GM23338 (cell line): Measurements from ENCODE around the gene IL22RA2. TPM values are rescaled to one million over a fixed set of nuclear protein-coding genes. Genes with fewer than 3 reads are reported as not detected.

Source experiments
- ATAC-seq: fragments of 200-7000 bp; cut with Tn5 transposase; 3 replicates; pipeline ENCODE4 v1.9.1; 2020
- DNase-seq: peaks from one replicate; pipeline ENCODE4 v3.0.0-alpha.2; 2015; ENCODE audit warnings: low spot score
- H2AFZ ChIP-seq: fragments of 200-600 bp; sonication (generic); 2 replicates; pipeline ENCODE4 v1.8.0; 2016; ENCODE audit warnings: antibody characterized with exemption, mild to moderate bottlenecking, moderate library complexity
- H3F3A ChIP-seq: fragments of 200-600 bp; sonication (generic); replicated peaks from 2 replicates; pipeline ENCODE4 v1.8.0; 2017; ENCODE audit warnings: antibody characterized with exemption, mixed run types, low read depth
- H3K27ac ChIP-seq: fragments of 200-600 bp; sonication (generic); 2 replicates; pipeline ENCODE4 v1.6.1; 2016; ENCODE audit warnings: low read depth
- H3K27me3 ChIP-seq: fragments of 200-600 bp; sonication (generic); 2 replicates; pipeline ENCODE4 v1.8.0; 2016; ENCODE audit warnings: mild to moderate bottlenecking, mixed run types, moderate library complexity; ENCODE audit not compliant: insufficient read depth
- H3K36me3 ChIP-seq: fragments of 200-600 bp; sonication (generic); 2 replicates; pipeline ENCODE4 v1.8.0; 2016; ENCODE audit warnings: mild to moderate bottlenecking; ENCODE audit not compliant: insufficient read depth
- H3K4me1 ChIP-seq: fragments of 200-600 bp; sonication (generic); 2 replicates; pipeline ENCODE4 v1.8.0; 2016; ENCODE audit warnings: mild to moderate bottlenecking, moderate library complexity; ENCODE audit not compliant: insufficient read depth
- H3K4me2 ChIP-seq: fragments of 200-600 bp; sonication (generic); 2 replicates; pipeline ENCODE4 v1.7.1; 2017; ENCODE audit warnings: mixed run types
- H3K4me3 ChIP-seq: fragments of 200-600 bp; sonication (generic); 2 replicates; pipeline ENCODE4 v1.6.1; 2016; ENCODE audit warnings: mixed run types
- H3K79me2 ChIP-seq: fragments of 200-600 bp; sonication (generic); replicated peaks from 2 replicates; pipeline ENCODE4 v1.8.0; 2017; ENCODE audit warnings: mild to moderate bottlenecking; ENCODE audit not compliant: insufficient read depth
- H3K9me2 ChIP-seq: fragments of 200-600 bp; sonication (generic); 2 replicates; pipeline ENCODE4 v1.8.0; 2017; ENCODE audit not compliant: insufficient read depth
- H4K20me1 ChIP-seq: fragments of 200-600 bp; sonication (generic); replicated peaks from 2 replicates; pipeline ENCODE4 v1.8.0; 2017; ENCODE audit warnings: mild to moderate bottlenecking; ENCODE audit not compliant: insufficient read depth
- H3K27ac Mint-ChIP-seq: 2 replicates; pipeline ENCODE4 v1.8.0; 2020; ENCODE audit warnings: inconsistent platforms, mild to moderate bottlenecking, moderate library complexity, mixed read lengths
- H3K27me3 Mint-ChIP-seq: 3 replicates; pipeline ENCODE4 v1.8.0; 2022; ENCODE audit warnings: low read depth, mild to moderate bottlenecking, moderate library complexity, mixed read lengths, inconsistent platforms; ENCODE audit not compliant: insufficient read depth, poor library complexity
- H3K36me3 Mint-ChIP-seq: 3 replicates; pipeline ENCODE4 v1.8.0; 2021; ENCODE audit warnings: low read depth, mild to moderate bottlenecking, inconsistent platforms, moderate library complexity, mixed read lengths
- H3K4me1 Mint-ChIP-seq: 3 replicates; pipeline ENCODE4 v1.8.0; 2020; ENCODE audit warnings: mild to moderate bottlenecking, inconsistent platforms, mixed read lengths
- H3K4me3 Mint-ChIP-seq: 3 replicates; pipeline ENCODE4 v1.8.0; 2021; ENCODE audit warnings: moderate library complexity, mild to moderate bottlenecking, inconsistent platforms, mixed read lengths
- H3K9me3 Mint-ChIP-seq: 3 replicates; pipeline ENCODE4 v1.8.0; 2020; ENCODE audit warnings: moderate library complexity, mild to moderate bottlenecking, inconsistent platforms, mixed read lengths
- CREB1 ChIP-seq: fragments of 250-450 bp; sonication (Bioruptor Pico); IDR thresholded peaks from 2 replicates; pipeline ENCODE4 v1.5.0; 2020; ENCODE audit warnings: low read depth, mild to moderate bottlenecking, moderate library complexity
- CTCF ChIP-seq, 2 experiments: fragments of 200-600 bp in 1 of 2; sonication (generic) in 1 of 2; conservative IDR thresholded peaks; 2 replicates each; pipeline versions ENCODE4 v1.5.1 to v1.6.1; 2016 to 2017; ENCODE audit warnings: antibody characterized with exemption in 2 of 2, low read depth in 2 of 2, mild to moderate bottlenecking in 2 of 2, moderate library complexity in 1 of 2
- ETS1 ChIP-seq: IDR thresholded peaks from 2 replicates; pipeline ENCODE4 v1.6.1; 2016; ENCODE audit warnings: antibody characterized with exemption
- EZH2 ChIP-seq: fragments of 200-600 bp; sonication (generic); IDR thresholded peaks from one replicate; pipeline ENCODE4 v1.8.0; 2017; ENCODE audit warnings: antibody characterized with exemption, mild to moderate bottlenecking, low read depth; ENCODE audit not compliant: unreplicated experiment
- EZH2phosphoT487 ChIP-seq: fragments of 200-600 bp; sonication (generic); IDR thresholded peaks from one replicate; pipeline ENCODE4 v1.8.1; 2018; ENCODE audit warnings: antibody characterized with exemption; ENCODE audit not compliant: unreplicated experiment
- NANOG ChIP-seq: IDR thresholded peaks from 2 replicates; pipeline ENCODE4 v1.6.1; 2016; ENCODE audit warnings: antibody characterized with exemption, borderline replicate concordance
- POLR2AphosphoS5 ChIP-seq: IDR thresholded peaks from 2 replicates; pipeline ENCODE4 v1.6.1; 2016; ENCODE audit warnings: antibody characterized with exemption, low read depth
- STAT1 ChIP-seq: IDR thresholded peaks from one replicate; pipeline ENCODE4 v1.6.1; 2016; ENCODE audit warnings: antibody characterized with exemption; ENCODE audit not compliant: unreplicated experiment
- ZNF114 ChIP-seq: fragments of 250-450 bp; sonication (Bioruptor Pico); IDR thresholded peaks from 2 replicates; pipeline ENCODE4 v1.5.0; 2020; ENCODE audit warnings: mild to moderate bottlenecking, moderate library complexity
- ZNF462 ChIP-seq: fragments of 250-450 bp; sonication (Bioruptor Pico); IDR thresholded peaks from 2 replicates; pipeline ENCODE4 v1.5.0; 2020; ENCODE audit warnings: mild to moderate bottlenecking, moderate library complexity
- polyA plus RNA-seq: library from polyadenylated mRNA; unstranded; fragments of >200 nt; fragmentation: Nextera tagmentation; extraction: Ambion mirVana; gene quantifications from 2 replicates; pipeline ENCODE4 v1.2.1, GENCODE V29; 2016
- total RNA-seq: library from RNA; depleted of rRNA; stranded (reverse); fragments of >200 nt; shearing (Covaris generic); gene quantifications from 2 replicates; pipeline ENCODE4 v1.2.3, GENCODE V29; 2014

The IL22RA2 gene
- total and polyA plus RNA-seq, 2 experiments from 2014 or later = not detected

- H3K27ac Mint-ChIP-seq = no peak overlapping the region
- peaks cover 13% of the 10 kb centered on the region for H3K9me3 Mint-ChIP-seq
- Histone ChIP-seq H3K79me2 (no peaks in the 10 kb centered on the region), H3K4me2 (no peak overlapping the region), H3K9me2 (no peaks in the 10 kb centered on the region), H3K4me1 (no peaks in the 10 kb centered on the region), H3K27me3 (no peaks in the 10 kb centered on the region), H3K36me3 (no peaks in the 10 kb centered on the region), H3K27ac (no peak overlapping the region), H2AFZ (no peak overlapping the region), H3F3A (no peaks in the 10 kb centered on the region), H4K20me1 (no peaks in the 10 kb centered on the region), H3K4me3 (no peak overlapping the region)
- no peaks in the 10 kb centered on the region for H3K4me1 Mint-ChIP-seq
- peak; percentile 45 for DNase-seq
- H3K27me3 Mint-ChIP-seq = no peaks in the 10 kb centered on the region
- H3K36me3 Mint-ChIP-seq = 0 out of 3 replicates have a peak, but pooled peaks cover 2% of the 10 kb centered on the region
- ATAC-seq = peak; percentile 86
- no peak overlapping the region for H3K4me3 Mint-ChIP-seq
- TF ChIP-seq STAT1 (no peak), CTCF (conservative IDR thresholded peaks at IDR 0.05; ENCODE audit: low read depth in 2 of 2) (peak; percentile 41 to 74)
These were observed 40.3 kb downstream of the IL22RA2 start for GRCh38 chr6:137133122-137133521.

GRCh38 chr6:137126875-137127485 is 46.5 kb downstream of the IL22RA2 start:
- Histone ChIP-seq H2AFZ (no peak overlapping the region; the same call in 1 of the 2 replicates), H3K27ac (no peak overlapping the region), H3K4me1 (no peaks in the 10 kb centered on the region), H3K4me3 (no peak overlapping the region), H3K36me3 (no peaks in the 10 kb centered on the region), H3K79me2 (no peaks in the 10 kb centered on the region), H3K9me2 (0 out of 2 replicates have a peak, but pooled peaks cover 6% of the 10 kb centered on the region), H4K20me1 (no peaks in the 10 kb centered on the region), H3K4me2 (no peak overlapping the region), H3F3A (no peaks in the 10 kb centered on the region), H3K27me3 (no peaks in the 10 kb centered on the region)
- Mint-ChIP-seq H3K27me3 (no peaks in the 10 kb centered on the region), H3K27ac (no peak overlapping the region), H3K4me3 (no peak overlapping the region), H3K36me3 (no peaks in the 10 kb centered on the region), H3K4me1 (no peaks in the 10 kb centered on the region), H3K9me3 (peaks cover 10% of the 10 kb centered on the region)
- DNase-seq (no peak), ATAC-seq (no peak)
- TF ChIP-seq ZNF462 (CRISPR knock-in tag) = no peak
- no peak for TF ChIP-seq CREB1 (CRISPR knock-in tag)
- TF ChIP-seq ETS1 = no peak
- no peak for TF ChIP-seq NANOG
- TF ChIP-seq EZH2 = no peak
- TF ChIP-seq EZH2phosphoT487 = no peak
- TF ChIP-seq STAT1 = no peak
- TF ChIP-seq POLR2AphosphoS5 = no peak
- TF ChIP-seq ZNF114 (CRISPR knock-in tag) = no peak
